Stomach smooth muscle (tissue), 2 donors: ENCODE results near the gene PEX5L.

Experiments
- H3K27ac ChIP-seq: one replicate; pipeline ENCODE4 v1.7.0; 2013; ENCODE audit warnings: mild to moderate bottlenecking, low read length, inconsistent platforms
- H3K27me3 ChIP-seq, 2 donors: one replicate each; pipeline ENCODE4 v1.7.0; 2013; ENCODE audit warnings: low read length in 2 of 2; ENCODE audit not compliant: insufficient read depth in 2 of 2, control insufficient read depth in 1 of 2
- H3K36me3 ChIP-seq, 2 donors: one replicate each; pipeline ENCODE4 v1.7.0; 2013; ENCODE audit warnings: low read length in 2 of 2; ENCODE audit not compliant: control insufficient read depth in 2 of 2, insufficient read depth in 2 of 2
- H3K4me1 ChIP-seq: one replicate; pipeline ENCODE4 v1.7.0; 2013; ENCODE audit warnings: low read length; ENCODE audit not compliant: control insufficient read depth, insufficient read depth
- H3K4me3 ChIP-seq, 2 donors: one replicate each; pipeline ENCODE4 v1.7.0; 2013; ENCODE audit warnings: low read length in 2 of 2
- H3K9ac ChIP-seq, 2 donors: one replicate each; pipeline ENCODE4 v1.7.0; 2013; ENCODE audit warnings: low read length in 2 of 2, mild to moderate bottlenecking in 1 of 2
- H3K9me3 ChIP-seq, 2 donors: one replicate each; pipeline ENCODE4 v1.7.0; 2013; ENCODE audit warnings: low read length in 2 of 2; ENCODE audit not compliant: control insufficient read depth in 2 of 2
- donor health status: healthy.
- donor health status: Pancreatic carcinoma.

The PEX5L gene

GRCh38 chr3:179943117-179943880, 93.4 kb downstream of the PEX5L start:
- no peaks in the 10 kb centered on the region for H3K9me3 ChIP-seq
- H3K9ac ChIP-seq: no peak overlapping the region
- H3K4me1 ChIP-seq: no peaks in the 10 kb centered on the region
- no peaks in the 10 kb centered on the region for H3K36me3 ChIP-seq
- peaks cover 5 to 8% of the 10 kb centered on the region in 2 donors for H3K27me3 ChIP-seq
- no peak overlapping the region for H3K4me3 ChIP-seq
- no peak overlapping the region for H3K27ac ChIP-seq

- Histone ChIP-seq H3K36me3 (no peaks in the 10 kb centered on the region), H3K4me1 (no peaks in the 10 kb centered on the region), H3K27me3 (peaks cover 5 to 8% of the 10 kb centered on the region in 2 donors), H3K27ac (no peak overlapping the region), H3K4me3 (peak overlapping the region; percentile 20 to 44), H3K9ac (no peak overlapping the region), H3K9me3 (no peaks in the 10 kb centered on the region)
Measured at GRCh38 chr3:179942553-179943075, 94.1 kb downstream of the PEX5L start.

- H3K27ac ChIP-seq: no peak overlapping the region
- H3K4me1 ChIP-seq: no peaks in the 10 kb centered on the region
- H3K4me3 ChIP-seq: no peak overlapping the region
- H3K36me3 ChIP-seq: no peaks in the 10 kb centered on the region
- no peaks in the 10 kb centered on the region for H3K27me3 ChIP-seq
- no peak overlapping the region for H3K9ac ChIP-seq
- H3K9me3 ChIP-seq: no peaks in the 10 kb centered on the region
Measured at GRCh38 chr3:179935710-179936109, 101.0 kb downstream of the PEX5L start.

- Histone ChIP-seq H3K4me3 (no peak overlapping the region), H3K4me1 (no peaks in the 10 kb centered on the region), H3K9ac (no peak overlapping the region), H3K36me3 (no peaks in the 10 kb centered on the region), H3K27me3 (no peaks in the 10 kb centered on the region), H3K9me3 (no peaks in the 10 kb centered on the region), H3K27ac (no peak overlapping the region)
Measured at GRCh38 chr3:179933914-179934313, 102.8 kb downstream of the PEX5L start.

- H3K4me1 ChIP-seq: no peaks in the 10 kb centered on the region
- no peaks in the 10 kb centered on the region for H3K27me3 ChIP-seq
- no peaks in the 10 kb centered on the region for H3K9me3 ChIP-seq
- H3K4me3 ChIP-seq: no peak overlapping the region
- no peaks in the 10 kb centered on the region for H3K36me3 ChIP-seq
- H3K27ac ChIP-seq: no peak overlapping the region
- H3K9ac ChIP-seq: no peak overlapping the region
Measured at GRCh38 chr3:179933080-179933479, 103.7 kb downstream of the PEX5L start.

- Histone ChIP-seq H3K9me3 (no peaks in the 10 kb centered on the region), H3K27me3 (no peaks in the 10 kb centered on the region)
Measured at GRCh38 chr3:179932674-179933073, 104.1 kb downstream of the PEX5L start.

GRCh38 chr3:179929091-179929529, 107.6 kb downstream of the PEX5L start:
- H3K9me3 ChIP-seq: no peaks in the 10 kb centered on the region
- H3K4me1 ChIP-seq: no peaks in the 10 kb centered on the region
- H3K9ac ChIP-seq: no peak overlapping the region
- no peaks in the 10 kb centered on the region for H3K27me3 ChIP-seq
- H3K27ac ChIP-seq: no peak overlapping the region
- no peak overlapping the region for H3K4me3 ChIP-seq
- no peaks in the 10 kb centered on the region for H3K36me3 ChIP-seq

More at GRCh38 chr3:179932674-179933073, 104.1 kb downstream of the PEX5L start:
- Histone ChIP-seq H3K36me3 (no peaks in the 10 kb centered on the region), H3K9ac (no peak overlapping the region), H3K4me3 (no peak overlapping the region), H3K4me1 (no peaks in the 10 kb centered on the region), H3K27ac (no peak overlapping the region)

GRCh38 chr3:179927191-179927590, 109.5 kb downstream of the PEX5L start:
- H3K27me3 ChIP-seq: no peaks in the 10 kb centered on the region
- no peaks in the 10 kb centered on the region for H3K4me1 ChIP-seq
- H3K4me3 ChIP-seq: no peak overlapping the region
- no peak overlapping the region for H3K27ac ChIP-seq
- no peaks in the 10 kb centered on the region for H3K9me3 ChIP-seq
- no peak overlapping the region for H3K9ac ChIP-seq
- H3K36me3 ChIP-seq: no peaks in the 10 kb centered on the region

GRCh38 chr3:179921951-179922350, 114.8 kb downstream of the PEX5L start:
- Histone ChIP-seq H3K36me3 (no peaks in the 10 kb centered on the region), H3K27me3 (no peaks in the 10 kb centered on the region), H3K4me3 (no peak overlapping the region), H3K4me1 (no peaks in the 10 kb centered on the region), H3K9me3 (no peaks in the 10 kb centered on the region), H3K27ac (no peak overlapping the region), H3K9ac (no peak overlapping the region)

- H3K9me3 ChIP-seq: no peaks in the 10 kb centered on the region
- H3K27me3 ChIP-seq: no peaks in the 10 kb centered on the region
- no peak overlapping the region for H3K27ac ChIP-seq
- H3K36me3 ChIP-seq: no peaks in the 10 kb centered on the region
- no peaks in the 10 kb centered on the region for H3K4me1 ChIP-seq
- H3K4me3 ChIP-seq: no peak overlapping the region
- no peak overlapping the region for H3K9ac ChIP-seq
Measured at GRCh38 chr3:179921500-179921899, 115.2 kb downstream of the PEX5L start.

GRCh38 chr3:179907784-179908482, 128.8 kb downstream of the PEX5L start:
- no peaks in the 10 kb centered on the region for H3K4me1 ChIP-seq
- no peak overlapping the region for H3K27ac ChIP-seq
- H3K36me3 ChIP-seq: no peaks in the 10 kb centered on the region
- H3K27me3 ChIP-seq: no peaks in the 10 kb centered on the region
- no peaks in the 10 kb centered on the region for H3K9me3 ChIP-seq
- no peak overlapping the region for H3K4me3 ChIP-seq
- H3K9ac ChIP-seq: no peak overlapping the region
